Large intestine (tissue), 3 donors: ENCODE results near the gene UBE2Q2. TPM values are rescaled to one million over a fixed set of nuclear protein-coding genes. Genes with fewer than 3 reads are reported as not detected.

Experiments
- DNase-seq, 2 donors: peaks; one replicate each; pipeline versions ENCODE4 v3.0.0 to v3.0.0-alpha.2; 2013
- H3K27ac ChIP-seq: one replicate; pipeline ENCODE4 v1.5.1; 2013; ENCODE audit warnings: low read length
- H3K27me3 ChIP-seq: 2 replicates; pipeline ENCODE4 v1.6.1; 2013; ENCODE audit warnings: low read length; ENCODE audit not compliant: control insufficient read depth, insufficient read depth
- H3K36me3 ChIP-seq: 2 replicates; pipeline ENCODE4 v1.6.1; 2013; ENCODE audit warnings: low read length; ENCODE audit not compliant: control insufficient read depth, insufficient read depth
- H3K4me1 ChIP-seq: one replicate; pipeline ENCODE4 v1.6.1; 2013; ENCODE audit warnings: low read length; ENCODE audit not compliant: control insufficient read depth, insufficient read depth
- H3K4me3 ChIP-seq: one replicate; pipeline ENCODE4 v1.5.1; 2013; ENCODE audit warnings: low read length
- H3K9me3 ChIP-seq: one replicate; pipeline ENCODE4 v1.6.1; 2013; ENCODE audit warnings: mild to moderate bottlenecking, low read depth, low read length, moderate library complexity; ENCODE audit not compliant: control insufficient read depth
- WGBS: methylation state at CpG from one replicate; pipeline ENCODE4 v1.1.5; 2013; ENCODE audit warnings: low lambda C conversion rate; ENCODE audit not compliant: insufficient coverage; 5-methylcytosine and 5-hydroxymethylcytosine counted together
- polyA plus RNA-seq: library from polyadenylated mRNA; unstranded; fragments of 120-200 nt; gene quantifications from one replicate; pipeline ENCODE4 v1.2.1, GENCODE V29; 2013

Gene UBE2Q2
- polyA plus RNA-seq, 1 donor: 16.6 TPM

- 0% methylated on average over 2 of the region's 7 CpGs for WGBS
- Histone ChIP-seq H3K4me3 (no peak overlapping the region), H3K27me3 (no peaks in the 10 kb centered on the region), H3K27ac (no peak overlapping the region), H3K36me3 (no peaks in the 10 kb centered on the region), H3K9me3 (no peaks in the 10 kb centered on the region), H3K4me1 (no peaks in the 10 kb centered on the region)
- DNase-seq: peak in 1 of 2 donors; percentile 35
These were observed 19.2 kb upstream of the UBE2Q2 start for GRCh38 chr15:75823860-75824613.

- Histone ChIP-seq H3K27ac (no peak overlapping the region), H3K27me3 (no peaks in the 10 kb centered on the region), H3K4me1 (no peaks in the 10 kb centered on the region), H3K36me3 (no peaks in the 10 kb centered on the region), H3K9me3 (no peaks in the 10 kb centered on the region), H3K4me3 (no peak overlapping the region)
- WGBS: no CpG with 5 or more reads among the region's 3 CpGs
- no peak for DNase-seq
These were observed 15.6 kb upstream of the UBE2Q2 start for GRCh38 chr15:75827691-75828090.

GRCh38 chr15:75828429-75828828 is 14.8 kb upstream of the UBE2Q2 start:
- Histone ChIP-seq H3K27ac (no peak overlapping the region), H3K4me3 (no peak overlapping the region), H3K4me1 (no peaks in the 10 kb centered on the region), H3K9me3 (no peaks in the 10 kb centered on the region), H3K36me3 (no peaks in the 10 kb centered on the region), H3K27me3 (no peaks in the 10 kb centered on the region)
- DNase-seq: no peak
- 100% methylated on average over 2 of the region's 9 CpGs for WGBS

GRCh38 chr15:75830910-75831805 is 12.1 kb upstream of the UBE2Q2 start:
- Histone ChIP-seq H3K4me1 (no peaks in the 10 kb centered on the region), H3K27me3 (no peaks in the 10 kb centered on the region), H3K27ac (no peak overlapping the region), H3K4me3 (no peak overlapping the region), H3K9me3 (no peaks in the 10 kb centered on the region), H3K36me3 (no peaks in the 10 kb centered on the region)
- DNase-seq: no peak
- WGBS: no CpG with 5 or more reads among the region's 8 CpGs

GRCh38 chr15:75831806-75832102 is 11.5 kb upstream of the UBE2Q2 start:
- no peak overlapping the region for H3K27ac ChIP-seq
- WGBS: 14% methylated on average over 1 of the region's 1 CpG

GRCh38 chr15:75832114-75832513 is 11.1 kb upstream of the UBE2Q2 start:
- DNase-seq: no peak
- no peaks in the 10 kb centered on the region for H3K36me3 ChIP-seq
- no peaks in the 10 kb centered on the region for H3K27me3 ChIP-seq
- no peaks in the 10 kb centered on the region for H3K4me1 ChIP-seq
- H3K9me3 ChIP-seq: no peaks in the 10 kb centered on the region
- H3K27ac ChIP-seq: no peak overlapping the region
- H3K4me3 ChIP-seq: no peak overlapping the region
- WGBS: no CpG with 5 or more reads among the region's 3 CpGs

More at GRCh38 chr15:75831806-75832102, 11.5 kb upstream of the UBE2Q2 start:
- Histone ChIP-seq H3K4me3 (no peak overlapping the region), H3K27me3 (no peaks in the 10 kb centered on the region), H3K36me3 (no peaks in the 10 kb centered on the region), H3K9me3 (no peaks in the 10 kb centered on the region), H3K4me1 (no peaks in the 10 kb centered on the region)
- no peak for DNase-seq

GRCh38 chr15:75834021-75834420 is 9.2 kb upstream of the UBE2Q2 start:
- H3K27ac ChIP-seq: no peak overlapping the region
- WGBS: no CpG with 5 or more reads among the region's 2 CpGs
- no peaks in the 10 kb centered on the region for H3K27me3 ChIP-seq
- no peaks in the 10 kb centered on the region for H3K36me3 ChIP-seq
- no peaks in the 10 kb centered on the region for H3K4me1 ChIP-seq
- H3K4me3 ChIP-seq: no peak overlapping the region
- no peaks in the 10 kb centered on the region for H3K9me3 ChIP-seq
- DNase-seq: no peak

- H3K4me3 ChIP-seq: no peak overlapping the region
- WGBS: no CpG with 5 or more reads among the region's 2 CpGs
- no peaks in the 10 kb centered on the region for H3K4me1 ChIP-seq
- no peaks in the 10 kb centered on the region for H3K9me3 ChIP-seq
- H3K36me3 ChIP-seq: no peaks in the 10 kb centered on the region
- H3K27me3 ChIP-seq: peaks cover 2% of the 10 kb centered on the region
- no peak overlapping the region for H3K27ac ChIP-seq
- no peak for DNase-seq
These were observed 7.0 kb upstream of the UBE2Q2 start for GRCh38 chr15:75835990-75836958.

GRCh38 chr15:75836959-75837334 is 6.3 kb upstream of the UBE2Q2 start:
- Histone ChIP-seq H3K27me3 (peaks cover 9% of the 10 kb centered on the region), H3K4me3 (no peak overlapping the region), H3K36me3 (no peaks in the 10 kb centered on the region), H3K9me3 (no peaks in the 10 kb centered on the region), H3K4me1 (no peaks in the 10 kb centered on the region), H3K27ac (no peak overlapping the region)
- DNase-seq: no peak
- WGBS: no CpG with 5 or more reads among the region's 2 CpGs

GRCh38 chr15:75840659-75841058 is 2.6 kb upstream of the UBE2Q2 start:
- H3K27ac ChIP-seq: no peak overlapping the region
- H3K9me3 ChIP-seq: no peaks in the 10 kb centered on the region
- no peak overlapping the region for H3K4me3 ChIP-seq
- peaks cover 10% of the 10 kb centered on the region for H3K4me1 ChIP-seq
- peaks cover 18% of the 10 kb centered on the region for H3K27me3 ChIP-seq
- H3K36me3 ChIP-seq: no peaks in the 10 kb centered on the region
- DNase-seq: peak; percentile 21 to 33
